ENCODE results near the gene PRKACB. TPM values are rescaled to one million over a fixed set of nuclear protein-coding genes. Genes with fewer than 3 reads are reported as not detected.

PRKACB gene
- 22.1 TPM for polyA plus RNA-seq (2013, experiment 1 of 2)
- polyA plus RNA-seq (2013, experiment 2 of 2) = 22.0 TPM

DNA sequence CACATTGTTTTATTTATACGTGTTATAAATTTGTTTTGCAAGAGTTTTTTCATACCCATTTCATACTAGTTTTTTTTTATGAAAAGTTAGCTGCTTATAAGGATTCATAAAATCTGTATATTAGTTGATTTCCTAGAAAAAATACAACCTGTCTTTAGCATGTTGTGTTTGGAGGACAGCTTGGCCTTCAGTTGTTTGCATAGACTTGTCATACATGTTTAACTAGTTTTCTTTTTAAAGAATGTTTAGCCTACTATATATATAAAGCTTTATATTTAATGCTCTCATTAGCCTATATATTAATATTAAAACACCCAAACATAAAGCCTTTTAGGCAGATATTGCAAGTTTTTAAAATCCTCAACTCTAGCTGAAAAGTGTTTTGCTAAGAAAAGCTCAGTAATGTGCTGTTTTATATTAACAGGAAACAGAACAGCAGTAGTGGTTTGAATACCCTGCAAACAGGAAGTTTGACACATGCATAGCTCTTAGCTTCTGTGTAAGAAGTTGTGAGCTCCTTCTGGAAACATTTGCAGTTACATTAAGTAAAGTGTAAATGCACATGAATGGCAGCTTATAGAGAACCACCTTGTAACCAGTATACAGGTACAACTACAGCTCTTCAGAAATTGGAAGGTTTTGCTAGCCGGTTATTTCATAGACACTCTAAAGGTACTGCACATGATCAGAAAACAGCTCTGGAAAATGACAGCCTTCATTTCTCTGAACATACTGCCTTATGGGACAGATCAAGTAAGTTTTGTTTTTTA lies at the start of gene PRKACB:
Gene PRKACB, plus strand, starts transcription at position 476 of the 770 bp plus-strand sequence. Its CDS starts 91 bp downstream, at position 567.
- Histone ChIP-seq H2AFZ (ENCODE audit: low read depth, low read length) (no peak within 1 kb of the TSS), H3K36me3 (ENCODE audit: control insufficient read depth in 1 of 2, insufficient read depth in 2 of 2, low read depth in 1 of 2, low read length in 2 of 2) (no peaks in the 10 kb centered on the region), H3K4me3 (ENCODE audit: insufficient read depth in 1 of 2, low read depth in 1 of 2, low read length in 2 of 2) (no peak within 1 kb of the TSS), H3K14ac (ENCODE audit: low read length in 2 of 2) (no peak within 1 kb of the TSS), H4K91ac (ENCODE audit: low read length) (no peak within 1 kb of the TSS), H3K4me2 (ENCODE audit: low read length, poor library complexity, severe bottlenecking) (no peak within 1 kb of the TSS), H2BK5ac (ENCODE audit: low read depth, low read length, poor library complexity, severe bottlenecking) (no peak within 1 kb of the TSS), H2AK5ac (ENCODE audit: low read length, severe bottlenecking) (no peak within 1 kb of the TSS), H3K79me1 (replicated peaks; ENCODE audit: low read length, poor library complexity, severe bottlenecking) (peaks cover 3% of the 10 kb centered on the region), H3K4ac (ENCODE audit: low read depth in 1 of 2, low read length in 2 of 2) (no peak within 1 kb of the TSS), H3K18ac (ENCODE audit: low read depth in 1 of 2, low read length in 2 of 2) (peak within 1 kb of the TSS in 1 of 2 experiments; percentile 78), H2BK15ac (ENCODE audit: low read depth, poor library complexity, severe bottlenecking) (no peak within 1 kb of the TSS), H3K9me3 (ENCODE audit: control insufficient read depth, low read length) (no peaks in the 10 kb centered on the region), H3K23ac (ENCODE audit: low read length in 2 of 2) (no peak within 1 kb of the TSS), H2BK120ac (ENCODE audit: low read depth, low read length) (no peak within 1 kb of the TSS), H2BK12ac (ENCODE audit: low read length in 2 of 2) (no peak within 1 kb of the TSS), H3K9ac (ENCODE audit: low read length) (peak within 1 kb of the TSS; percentile 8), H3K27ac (ENCODE audit: low read length, poor library complexity, severe bottlenecking) (peak within 1 kb of the TSS; percentile 64), H4K8ac (ENCODE audit: low read length) (no peak within 1 kb of the TSS), H3K27me3 (ENCODE audit: control insufficient read depth in 1 of 2, insufficient read depth in 1 of 2, low read length in 2 of 2) (no peaks in the 10 kb centered on the region), H3K4me1 (ENCODE audit: control insufficient read depth, insufficient read depth, low read depth, low read length) (peaks cover 2% of the 10 kb centered on the region)
- DNase-seq = peak; percentile 61
- WGBS = 50% methylated on average over 1 of the region's 2 CpGs

DNA sequence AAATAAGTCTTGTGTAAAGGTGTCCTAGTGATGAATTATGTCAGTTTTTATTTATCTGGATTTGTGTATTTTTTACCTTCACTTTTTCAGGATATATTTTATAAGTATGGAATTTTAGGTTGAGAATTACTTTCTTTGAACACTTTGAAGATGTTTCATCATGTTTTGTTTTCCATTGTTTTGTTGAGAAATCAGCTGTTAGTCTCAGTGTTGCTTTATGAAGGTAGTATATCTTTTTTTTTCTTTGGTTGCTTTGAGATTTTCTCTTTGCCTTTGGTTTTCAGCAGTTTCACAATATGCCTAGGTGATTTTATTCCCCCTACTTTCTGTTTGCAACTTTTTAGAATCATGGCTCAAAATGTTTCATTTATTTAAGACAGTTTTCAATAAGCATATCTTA lies 48.8 kb upstream of the PRKACB start:
- no peak overlapping the region for H3K14ac ChIP-seq (ENCODE audit: low read length in 2 of 2)
- H3K4me3 ChIP-seq (ENCODE audit: insufficient read depth in 1 of 2, low read depth in 1 of 2, low read length in 2 of 2) = no peak overlapping the region
- peaks cover 3% of the 10 kb centered on the region for H3K9me3 ChIP-seq (ENCODE audit: control insufficient read depth, low read length)
- no peak overlapping the region for H4K8ac ChIP-seq (ENCODE audit: low read length)
- no peak overlapping the region for H2BK120ac ChIP-seq (ENCODE audit: low read depth, low read length)
- H3K23ac ChIP-seq (ENCODE audit: low read length in 2 of 2) = no peak overlapping the region
- H3K4me1 ChIP-seq (ENCODE audit: control insufficient read depth, insufficient read depth, low read depth, low read length) = peaks cover 2% of the 10 kb centered on the region
- no peak overlapping the region for H4K91ac ChIP-seq (ENCODE audit: low read length)
- H3K27me3 ChIP-seq (ENCODE audit: control insufficient read depth in 1 of 2, insufficient read depth in 1 of 2, low read length in 2 of 2) = no peaks in the 10 kb centered on the region
- H2BK15ac ChIP-seq (ENCODE audit: low read depth, poor library complexity, severe bottlenecking) = no peak overlapping the region
- H2AFZ ChIP-seq (ENCODE audit: low read depth, low read length) = no peak overlapping the region
- no peak overlapping the region for H2AK5ac ChIP-seq (ENCODE audit: low read length, severe bottlenecking)
- no peak overlapping the region for H3K4ac ChIP-seq (ENCODE audit: low read depth in 1 of 2, low read length in 2 of 2)
- H3K36me3 ChIP-seq (ENCODE audit: control insufficient read depth in 1 of 2, insufficient read depth in 2 of 2, low read depth in 1 of 2, low read length in 2 of 2) = no peaks in the 10 kb centered on the region
- H3K4me2 ChIP-seq (ENCODE audit: low read length, poor library complexity, severe bottlenecking) = no peak overlapping the region
- H3K9ac ChIP-seq (ENCODE audit: low read length) = no peak overlapping the region
- no peak overlapping the region for H3K18ac ChIP-seq (ENCODE audit: low read depth in 1 of 2, low read length in 2 of 2)
- no peak overlapping the region for H2BK12ac ChIP-seq (ENCODE audit: low read length in 2 of 2)
- no peak overlapping the region for H2BK5ac ChIP-seq (ENCODE audit: low read depth, low read length, poor library complexity, severe bottlenecking)
- no peak overlapping the region for H3K27ac ChIP-seq (ENCODE audit: low read length, poor library complexity, severe bottlenecking)
- DNase-seq = no peak
- H3K79me1 ChIP-seq (replicated peaks; ENCODE audit: low read length, poor library complexity, severe bottlenecking) = peaks cover 7% of the 10 kb centered on the region

DNA sequence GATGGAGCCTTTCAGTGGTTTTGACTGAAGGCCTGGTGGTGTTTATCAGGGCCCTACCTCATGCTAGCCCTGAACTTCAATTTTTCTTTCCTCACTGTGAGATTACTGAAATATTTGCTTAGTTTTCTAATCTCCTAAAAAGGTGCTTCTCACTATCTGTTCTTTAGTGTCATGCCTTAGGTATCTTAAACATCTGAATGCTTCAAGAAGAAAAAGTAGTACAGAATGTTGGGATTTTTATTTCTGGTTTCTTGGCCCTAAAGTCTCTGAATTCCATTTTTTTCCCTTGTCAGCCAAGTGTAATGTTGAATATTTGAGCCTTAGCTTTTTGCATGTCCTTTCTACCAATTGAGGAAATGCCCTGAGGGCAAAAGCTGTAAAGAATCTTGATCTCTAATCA lies 47.9 kb upstream of the PRKACB start:
- Histone ChIP-seq H3K4me2 (ENCODE audit: low read length, poor library complexity, severe bottlenecking) (no peak overlapping the region), H4K8ac (ENCODE audit: low read length) (no peak overlapping the region)

DNA sequence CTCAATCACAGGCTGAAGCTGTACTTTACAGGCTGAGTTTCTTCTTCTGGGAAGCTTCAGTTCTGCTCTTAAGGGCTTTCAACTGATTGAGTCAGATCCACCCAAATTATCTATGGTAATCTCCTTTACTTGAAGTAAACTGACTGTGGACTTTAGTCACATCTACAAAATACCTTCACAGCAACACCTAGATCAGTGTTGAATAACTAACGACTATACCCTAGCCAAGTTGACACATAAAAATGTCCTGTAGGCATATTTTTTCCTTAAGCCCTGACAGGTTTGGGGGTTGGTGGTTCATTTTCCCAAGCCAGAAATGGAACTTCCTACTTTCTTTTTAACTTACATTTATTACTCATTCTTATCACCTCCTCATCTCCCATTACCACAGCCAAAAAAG lies 42.9 kb upstream of the PRKACB start:
- H3K27me3 ChIP-seq (ENCODE audit: control insufficient read depth in 1 of 2, insufficient read depth in 1 of 2, low read length in 2 of 2) = no peaks in the 10 kb centered on the region
- no peak overlapping the region for H3K27ac ChIP-seq (ENCODE audit: low read length, poor library complexity, severe bottlenecking)
- no peaks in the 10 kb centered on the region for H3K36me3 ChIP-seq (ENCODE audit: control insufficient read depth in 1 of 2, insufficient read depth in 2 of 2, low read depth in 1 of 2, low read length in 2 of 2)
- H3K79me1 ChIP-seq (replicated peaks; ENCODE audit: low read length, poor library complexity, severe bottlenecking) = peaks cover 5% of the 10 kb centered on the region
- no peak overlapping the region for H2AK5ac ChIP-seq (ENCODE audit: low read length, severe bottlenecking)
- H3K4me2 ChIP-seq (ENCODE audit: low read length, poor library complexity, severe bottlenecking) = no peak overlapping the region
- no peak overlapping the region for H2BK5ac ChIP-seq (ENCODE audit: low read depth, low read length, poor library complexity, severe bottlenecking)
- H3K23ac ChIP-seq (ENCODE audit: low read length in 2 of 2) = no peak overlapping the region
- no peak overlapping the region for H4K91ac ChIP-seq (ENCODE audit: low read length)
- H3K9ac ChIP-seq (ENCODE audit: low read length) = no peak overlapping the region
- no peak overlapping the region for H3K14ac ChIP-seq (ENCODE audit: low read length in 2 of 2)
- H2BK120ac ChIP-seq (ENCODE audit: low read depth, low read length) = no peak overlapping the region
- peaks cover 2% of the 10 kb centered on the region for H3K4me1 ChIP-seq (ENCODE audit: control insufficient read depth, insufficient read depth, low read depth, low read length)
- no peak overlapping the region for H3K4ac ChIP-seq (ENCODE audit: low read depth in 1 of 2, low read length in 2 of 2)
- H3K4me3 ChIP-seq (ENCODE audit: insufficient read depth in 1 of 2, low read depth in 1 of 2, low read length in 2 of 2) = no peak overlapping the region
- H3K9me3 ChIP-seq (ENCODE audit: control insufficient read depth, low read length) = peaks cover 3% of the 10 kb centered on the region
- H2BK12ac ChIP-seq (ENCODE audit: low read length in 2 of 2) = no peak overlapping the region
- DNase-seq = no peak
- no peak overlapping the region for H4K8ac ChIP-seq (ENCODE audit: low read length)
- no peak overlapping the region for H3K18ac ChIP-seq (ENCODE audit: low read depth in 1 of 2, low read length in 2 of 2)
- no peak overlapping the region for H2AFZ ChIP-seq (ENCODE audit: low read depth, low read length)
- H2BK15ac ChIP-seq (ENCODE audit: low read depth, poor library complexity, severe bottlenecking) = no peak overlapping the region
- WGBS = 100% methylated on average over 1 of the region's 1 CpG

More for the DNA sequence above, 47.9 kb upstream of the PRKACB start:
- H3K27me3 ChIP-seq (ENCODE audit: control insufficient read depth in 1 of 2, insufficient read depth in 1 of 2, low read length in 2 of 2) = no peaks in the 10 kb centered on the region
- H3K23ac ChIP-seq (ENCODE audit: low read length in 2 of 2) = no peak overlapping the region
- no peak overlapping the region for H2BK12ac ChIP-seq (ENCODE audit: low read length in 2 of 2)
- no peak overlapping the region for H2AK5ac ChIP-seq (ENCODE audit: low read length, severe bottlenecking)
- H3K79me1 ChIP-seq (replicated peaks; ENCODE audit: low read length, poor library complexity, severe bottlenecking) = peaks cover 5% of the 10 kb centered on the region
- peaks cover 3% of the 10 kb centered on the region for H3K9me3 ChIP-seq (ENCODE audit: control insufficient read depth, low read length)
- H3K9ac ChIP-seq (ENCODE audit: low read length) = no peak overlapping the region
- H2BK15ac ChIP-seq (ENCODE audit: low read depth, poor library complexity, severe bottlenecking) = no peak overlapping the region
- no peak overlapping the region for H3K4ac ChIP-seq (ENCODE audit: low read depth in 1 of 2, low read length in 2 of 2)
- H3K27ac ChIP-seq (ENCODE audit: low read length, poor library complexity, severe bottlenecking) = peak overlapping the region; percentile 5
- H2AFZ ChIP-seq (ENCODE audit: low read depth, low read length) = no peak overlapping the region
- H2BK5ac ChIP-seq (ENCODE audit: low read depth, low read length, poor library complexity, severe bottlenecking) = no peak overlapping the region
- no peaks in the 10 kb centered on the region for H3K36me3 ChIP-seq (ENCODE audit: control insufficient read depth in 1 of 2, insufficient read depth in 2 of 2, low read depth in 1 of 2, low read length in 2 of 2)
- no peak overlapping the region for H4K91ac ChIP-seq (ENCODE audit: low read length)
- no peaks in the 10 kb centered on the region for H3K4me1 ChIP-seq (ENCODE audit: control insufficient read depth, insufficient read depth, low read depth, low read length)
- H3K14ac ChIP-seq (ENCODE audit: low read length in 2 of 2) = no peak overlapping the region
- no peak overlapping the region for H3K18ac ChIP-seq (ENCODE audit: low read depth in 1 of 2, low read length in 2 of 2)
- H3K4me3 ChIP-seq (ENCODE audit: insufficient read depth in 1 of 2, low read depth in 1 of 2, low read length in 2 of 2) = no peak overlapping the region
- DNase-seq = no peak
- no peak overlapping the region for H2BK120ac ChIP-seq (ENCODE audit: low read depth, low read length)

Data from mesenchymal stem cell (in vitro differentiated cells and primary cell).